ENCODE data around the gene TSGA10IP.

Gene TSGA10IP

DNA sequence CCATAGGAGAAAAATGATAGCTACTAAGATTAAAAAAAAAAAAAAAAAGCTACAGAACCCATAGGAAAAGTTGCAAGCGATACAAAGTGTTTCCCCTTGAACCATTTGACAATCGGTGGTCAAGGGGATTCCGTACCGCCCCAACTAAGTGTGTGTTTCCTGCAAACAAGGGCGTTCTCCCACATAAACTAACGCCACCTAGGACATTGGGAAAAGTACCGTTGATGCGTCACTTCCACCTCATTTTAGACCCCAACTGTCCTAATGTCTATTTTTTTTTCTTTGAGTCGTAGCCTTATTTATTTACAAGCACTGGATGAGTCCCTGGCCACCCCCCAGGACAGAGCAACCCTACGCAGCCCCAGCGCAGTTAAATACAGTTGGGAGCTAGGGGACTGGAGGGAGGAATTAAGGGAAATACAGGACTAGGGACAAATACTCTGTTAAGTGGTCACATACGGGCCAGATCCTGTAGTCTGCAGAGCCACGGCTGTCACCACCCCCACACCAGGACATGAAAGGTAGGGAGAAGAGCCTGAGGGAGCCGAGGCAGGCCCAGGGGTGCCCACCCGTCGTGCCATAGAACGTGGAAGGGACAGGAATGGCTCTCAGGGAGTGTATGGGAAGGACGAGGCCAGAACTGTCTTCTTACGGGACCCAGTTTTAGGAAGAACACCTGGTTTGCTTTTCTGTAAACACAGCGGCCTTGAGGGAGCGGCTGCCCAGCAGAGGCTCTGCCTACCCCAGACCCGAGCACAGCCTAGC is 37.7 kb downstream of the TSGA10IP start:
- H3K4me3 ChIP-seq (ENCODE audit: low read depth, low read length): no peak overlapping the region
- DNase-seq: no peak
- TF ChIP-seq, protein P1, sequence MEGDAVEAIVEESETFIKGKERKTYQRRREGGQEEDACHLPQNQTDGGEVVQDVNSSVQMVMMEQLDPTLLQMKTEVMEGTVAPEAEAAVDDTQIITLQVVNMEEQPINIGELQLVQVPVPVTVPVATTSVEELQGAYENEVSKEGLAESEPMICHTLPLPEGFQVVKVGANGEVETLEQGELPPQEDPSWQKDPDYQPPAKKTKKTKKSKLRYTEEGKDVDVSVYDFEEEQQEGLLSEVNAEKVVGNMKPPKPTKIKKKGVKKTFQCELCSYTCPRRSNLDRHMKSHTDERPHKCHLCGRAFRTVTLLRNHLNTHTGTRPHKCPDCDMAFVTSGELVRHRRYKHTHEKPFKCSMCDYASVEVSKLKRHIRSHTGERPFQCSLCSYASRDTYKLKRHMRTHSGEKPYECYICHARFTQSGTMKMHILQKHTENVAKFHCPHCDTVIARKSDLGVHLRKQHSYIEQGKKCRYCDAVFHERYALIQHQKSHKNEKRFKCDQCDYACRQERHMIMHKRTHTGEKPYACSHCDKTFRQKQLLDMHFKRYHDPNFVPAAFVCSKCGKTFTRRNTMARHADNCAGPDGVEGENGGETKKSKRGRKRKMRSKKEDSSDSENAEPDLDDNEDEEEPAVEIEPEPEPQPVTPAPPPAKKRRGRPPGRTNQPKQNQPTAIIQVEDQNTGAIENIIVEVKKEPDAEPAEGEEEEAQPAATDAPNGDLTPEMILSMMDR (IDR thresholded peaks at IDR 0.05; ENCODE audit: low read depth, low read length, missing control alignments): no peak
- H3K36me3 ChIP-seq (replicated peaks): peaks cover 9% of the 10 kb centered on the region
- H3K27me3 ChIP-seq (replicated peaks): no peaks in the 10 kb centered on the region
- no peak overlapping the region for H3K27ac ChIP-seq
- in situ Hi-C loops (cut with HindIII; ENCODE audit: low pct_ligation_motif_present, low sequenced_read_pairs): no loop called here

DNA sequence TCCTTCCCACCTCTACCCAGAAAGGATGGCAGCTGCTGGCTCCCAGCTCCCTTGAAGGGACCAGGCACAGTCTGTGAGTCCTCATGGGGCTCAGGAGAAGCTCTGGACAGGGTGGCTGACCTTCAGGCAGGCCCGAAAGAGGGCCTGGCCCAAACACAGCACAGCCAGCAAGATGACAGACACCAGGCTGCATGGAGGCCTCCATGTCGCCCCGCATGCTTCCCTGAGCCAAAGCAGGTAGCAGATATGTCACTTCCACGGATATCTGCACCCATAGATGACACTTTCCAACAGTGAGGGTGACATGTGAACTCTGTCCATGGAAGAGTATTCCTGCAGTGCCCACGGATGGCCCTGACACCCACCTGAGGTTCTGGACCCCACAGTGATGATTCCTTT is 38.3 kb downstream of the TSGA10IP start:
- TF ChIP-seq, protein P1 (IDR thresholded peaks at IDR 0.05; ENCODE audit: low read depth, low read length, missing control alignments): no peak
- no peak overlapping the region for H3K4me3 ChIP-seq (ENCODE audit: low read depth, low read length)
- no peak overlapping the region for H3K27ac ChIP-seq
- H3K36me3 ChIP-seq (replicated peaks): peaks cover 5% of the 10 kb centered on the region
- no peaks in the 10 kb centered on the region for H3K27me3 ChIP-seq (replicated peaks)
- in situ Hi-C loops (cut with HindIII; ENCODE audit: low pct_ligation_motif_present, low sequenced_read_pairs): no loop called here
- DNase-seq: no peak

DNA sequence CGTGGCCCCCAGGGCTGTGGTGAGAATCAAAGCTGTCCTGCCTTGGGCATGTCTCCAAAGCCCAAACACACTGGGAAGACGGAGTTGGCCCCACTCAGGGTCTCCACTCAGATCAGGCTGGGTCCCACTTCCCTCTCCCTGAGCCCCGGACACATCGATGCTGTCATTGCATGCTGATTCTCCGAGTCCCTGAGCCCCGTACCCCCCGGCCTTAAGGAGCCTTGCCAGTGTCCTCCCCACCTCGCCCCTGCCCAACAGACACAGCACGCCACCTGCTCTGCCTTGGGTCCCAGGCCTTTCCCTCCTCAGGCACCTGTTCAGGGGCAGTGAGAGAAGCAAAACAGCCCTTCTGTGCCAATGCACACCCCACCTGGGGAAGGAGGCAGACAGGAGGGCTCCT is 42.1 kb downstream of the TSGA10IP start:
- TF ChIP-seq, protein P1 (IDR thresholded peaks at IDR 0.05; ENCODE audit: low read depth, low read length, missing control alignments): no peak
- Histone ChIP-seq H3K27me3 (replicated peaks) (no peaks in the 10 kb centered on the region), H3K36me3 (replicated peaks) (no peaks in the 10 kb centered on the region), H3K27ac (no peak overlapping the region), H3K4me3 (ENCODE audit: low read depth, low read length) (no peak overlapping the region)
- in situ Hi-C loops (cut with HindIII; ENCODE audit: low pct_ligation_motif_present, low sequenced_read_pairs): no loop called here
- DNase-seq: no peak

DNA sequence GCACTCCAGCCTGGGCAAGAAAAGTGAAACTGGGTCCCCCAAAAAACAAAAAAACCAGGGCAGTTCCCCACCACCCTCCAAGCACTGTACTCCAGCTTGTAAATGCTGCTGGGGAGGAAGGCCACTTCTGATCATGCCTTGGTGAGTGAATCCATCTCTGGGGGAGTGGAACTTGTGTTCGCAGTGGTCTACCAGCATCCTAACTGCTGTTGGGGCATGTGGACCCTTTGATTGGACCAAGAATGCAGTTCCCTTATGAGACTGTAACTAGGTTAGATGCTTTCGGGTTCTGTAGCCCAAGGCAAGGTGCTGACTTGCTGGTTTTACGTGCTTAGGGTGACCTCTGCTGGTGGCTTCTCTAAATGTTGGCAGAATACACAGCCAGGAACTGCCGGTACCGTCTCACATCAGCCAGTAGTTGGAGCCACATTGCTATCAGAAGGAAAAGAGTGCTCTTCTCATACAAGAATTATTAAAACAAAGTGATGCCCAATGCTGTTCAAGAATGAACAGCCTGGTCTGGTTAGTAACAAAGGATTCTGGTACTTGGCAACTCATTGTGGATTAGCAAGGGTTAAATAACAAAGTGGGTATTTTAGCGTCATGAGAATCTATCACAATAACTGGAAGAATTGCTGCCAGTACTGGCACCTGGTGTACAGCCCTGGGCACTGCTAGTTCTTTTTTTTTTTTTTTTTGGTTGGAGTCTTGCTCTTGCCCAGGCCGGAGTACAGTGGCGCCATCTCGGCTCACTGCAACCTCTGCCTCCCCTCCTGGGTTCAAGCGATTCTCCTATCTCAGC is 43.7 kb downstream of the TSGA10IP start:
- H3K27ac ChIP-seq: no peak overlapping the region
- in situ Hi-C loops (cut with HindIII; ENCODE audit: low pct_ligation_motif_present, low sequenced_read_pairs): no loop called here

DNA sequence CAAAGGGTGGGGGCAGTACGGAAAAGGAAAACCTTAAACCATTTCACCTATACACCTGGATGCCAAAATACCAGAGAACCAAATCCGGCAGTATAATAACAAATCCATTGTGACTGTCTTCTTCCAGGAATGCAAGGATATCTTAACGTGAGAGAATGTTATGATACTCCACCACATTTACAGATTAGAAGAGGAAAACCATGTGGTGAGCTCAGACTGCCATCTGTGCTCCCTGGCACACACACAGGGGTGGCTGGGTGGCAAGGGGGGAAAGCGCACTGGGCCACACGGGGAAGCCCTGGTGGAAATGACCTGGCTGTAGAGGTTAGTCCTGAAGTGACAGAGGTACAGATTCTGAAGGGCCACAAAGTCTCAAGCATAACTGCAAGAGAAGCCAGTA is 46.8 kb downstream of the TSGA10IP start:
- Histone ChIP-seq H3K27ac (no peak overlapping the region), H3K27me3 (replicated peaks) (no peaks in the 10 kb centered on the region), H3K36me3 (replicated peaks) (peaks cover 4% of the 10 kb centered on the region), H3K4me3 (ENCODE audit: low read depth, low read length) (no peak overlapping the region)
- no peak for DNase-seq
- TF ChIP-seq, protein P1 (IDR thresholded peaks at IDR 0.05; ENCODE audit: low read depth, low read length, missing control alignments): no peak
- in situ Hi-C loops (cut with HindIII; ENCODE audit: low pct_ligation_motif_present, low sequenced_read_pairs): no loop called here

More for the DNA sequence above, 43.7 kb downstream of the TSGA10IP start:
- TF ChIP-seq, protein P1 (IDR thresholded peaks at IDR 0.05; ENCODE audit: low read depth, low read length, missing control alignments): peak; percentile 94
- Histone ChIP-seq H3K4me3 (ENCODE audit: low read depth, low read length) (no peak overlapping the region), H3K27me3 (replicated peaks) (no peaks in the 10 kb centered on the region), H3K36me3 (replicated peaks) (no peaks in the 10 kb centered on the region)
- DNase-seq: peak; percentile 95
